GM18499 (cell line): ENCODE data around the gene LARP1.

Experiments
- ATAC-seq: cut with Tn5 transposase; IDR thresholded peaks from one replicate; pipeline ENCODE4 v1.9.1; 2021; ENCODE audit warnings: moderate number of reproducible peaks; ENCODE audit not compliant: insufficient read depth, unreplicated experiment

The LARP1 gene

GRCh38 chr5:154849264-154849785, 94.1 kb downstream of the LARP1 start:
- no peak for ATAC-seq

GRCh38 chr5:154849791-154850201, 94.6 kb downstream of the LARP1 start:
- no peak for ATAC-seq

DNA sequence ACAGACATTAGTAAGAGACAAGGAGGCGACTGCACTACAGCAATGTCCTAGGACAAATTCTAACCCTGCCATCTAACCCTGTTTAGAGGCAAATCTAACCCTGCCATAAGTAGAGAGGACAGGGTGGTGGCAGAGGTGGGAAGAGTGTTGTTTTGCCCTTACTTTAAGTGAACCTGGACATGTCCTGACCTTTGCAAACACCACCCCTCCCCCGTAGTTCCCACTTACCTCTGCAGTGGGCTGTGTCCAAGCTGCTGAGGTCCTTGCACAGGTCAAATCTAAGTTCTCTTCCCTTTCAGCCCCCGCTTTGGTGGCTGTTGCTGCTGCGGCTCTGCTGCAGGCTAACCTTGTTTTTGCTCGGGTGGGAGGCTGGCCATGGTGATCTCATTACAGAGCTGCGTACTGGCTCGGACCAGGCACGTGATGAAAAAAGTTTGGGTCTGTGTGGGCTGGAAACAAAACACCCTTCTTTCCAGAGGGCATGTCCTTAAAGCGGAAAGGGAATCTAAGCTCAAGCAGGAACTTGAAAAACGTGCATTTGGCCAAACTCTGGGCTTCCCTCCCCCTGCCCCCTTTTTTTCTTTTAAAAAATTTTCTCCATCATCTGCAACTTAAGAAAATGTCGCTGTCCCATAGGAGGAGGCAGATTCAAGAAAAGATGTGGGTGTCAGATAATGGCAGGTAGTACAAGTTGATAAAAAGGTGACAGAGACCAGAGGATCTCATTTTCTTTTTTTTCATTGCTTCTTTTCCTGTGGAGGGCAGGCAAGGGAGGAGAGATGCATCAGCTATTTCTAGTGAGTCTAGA, 95.3 kb downstream of the LARP1 start, which contains the start of gene FAXDC2:
TSS of gene FAXDC2 (minus strand) at position 349 of the 808 bp plus-strand sequence. CDS start 12,425 bp downstream, outside the sequence.
- ATAC-seq: no peak

DNA sequence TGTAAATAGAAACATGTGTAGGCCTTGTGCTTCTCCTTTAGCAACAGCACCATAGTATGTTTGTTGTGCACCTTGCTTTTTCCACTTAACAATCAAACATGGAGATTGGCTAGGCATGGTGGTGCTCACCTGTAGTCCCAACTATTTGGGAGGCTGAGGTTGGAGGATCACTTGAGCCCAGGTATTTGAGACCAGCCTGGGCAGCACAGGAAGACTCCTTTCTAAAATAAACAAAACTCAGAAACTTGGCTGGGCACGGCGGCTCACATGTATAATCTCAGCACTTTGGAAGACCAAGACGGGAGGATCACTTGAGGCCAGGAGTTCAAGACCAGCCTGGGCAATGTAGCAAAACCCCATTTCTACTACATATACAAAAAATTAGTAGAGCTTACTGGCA, 96.2 kb downstream of the LARP1 start:
- no peak for ATAC-seq

- ATAC-seq: peak; percentile 53
Observed at GRCh38 chr5:154857530-154858296, 102.5 kb downstream of the LARP1 start.

GRCh38 chr5:154858297-154858971, 103.3 kb downstream of the LARP1 start, which contains the start of gene CNOT8:
TSS of gene CNOT8 (plus strand) at chr5:154858627. CDS start at chr5:154863279, 4,652 bp downstream.
- ATAC-seq: peak; percentile 49

DNA sequence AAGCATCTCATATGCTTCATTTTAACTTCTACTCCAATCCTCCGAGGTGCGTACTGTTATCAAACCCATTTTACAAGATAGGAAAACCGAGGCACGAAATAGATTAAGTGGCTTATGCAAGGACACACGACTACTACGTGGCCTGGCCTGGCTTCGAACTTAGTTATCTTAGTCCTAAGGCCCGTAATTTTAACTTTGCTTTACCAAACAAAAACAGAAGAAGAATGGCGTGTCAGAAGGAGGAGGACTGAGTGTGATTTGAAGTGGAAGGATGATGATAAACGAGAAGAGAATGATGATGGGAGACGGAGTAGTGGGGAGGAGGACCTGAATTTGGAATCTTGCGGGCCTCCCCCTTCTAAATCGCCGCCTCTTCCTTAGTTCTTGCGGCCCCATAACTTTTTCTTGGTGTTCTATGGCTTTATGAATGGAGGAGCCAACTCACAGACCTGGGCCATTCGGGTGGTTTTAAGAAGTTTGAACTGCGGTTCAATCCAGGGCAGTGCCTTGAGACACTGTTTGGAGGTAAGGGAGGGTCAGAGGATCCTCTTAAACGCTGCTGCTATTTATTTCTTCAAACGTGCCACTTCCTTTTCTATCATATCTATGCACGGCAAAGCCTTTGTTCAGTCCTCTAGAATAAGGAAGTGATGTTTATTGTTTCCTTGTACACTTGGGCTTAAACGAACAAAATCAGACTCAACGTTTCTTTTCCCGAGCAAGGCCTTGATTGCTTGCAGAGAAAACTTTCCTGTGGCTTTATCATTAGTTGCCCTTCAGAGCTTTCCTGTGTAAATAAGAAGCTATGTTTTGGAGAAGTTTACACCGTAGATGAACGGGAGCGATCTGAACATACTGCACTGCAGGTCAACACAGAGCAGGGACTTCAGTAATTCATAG, 104.0 kb downstream of the LARP1 start:
- ATAC-seq: no peak

- no peak for ATAC-seq
Observed at GRCh38 chr5:154860123-154860522, 104.9 kb downstream of the LARP1 start.

- ATAC-seq: no peak
Observed at GRCh38 chr5:154860765-154861164, 105.6 kb downstream of the LARP1 start.

- no peak for ATAC-seq
Observed at GRCh38 chr5:154861946-154862345, 106.8 kb downstream of the LARP1 start.

DNA sequence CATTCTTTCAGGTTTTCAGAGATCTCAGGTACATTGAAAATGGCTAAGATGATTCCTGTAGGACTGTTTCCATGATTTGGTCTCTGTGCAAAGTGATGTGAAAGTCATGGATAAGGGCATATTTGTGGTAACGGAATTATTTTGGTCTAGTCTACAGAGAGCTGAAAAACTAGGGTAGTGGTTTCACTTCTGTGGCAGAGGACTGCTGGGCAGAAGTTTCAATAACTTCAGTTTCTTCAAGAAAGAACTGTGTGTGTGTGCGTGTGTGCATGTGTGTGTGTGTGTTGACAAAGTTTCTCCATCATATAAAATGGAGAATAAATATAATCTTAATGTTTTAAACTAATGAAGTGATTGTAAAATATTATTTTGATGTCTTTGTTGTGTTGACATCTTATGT, 107.6 kb downstream of the LARP1 start:
- ATAC-seq: no peak

GRCh38 chr5:154863291-154864080, 108.3 kb downstream of the LARP1 start:
- ATAC-seq: no peak

DNA sequence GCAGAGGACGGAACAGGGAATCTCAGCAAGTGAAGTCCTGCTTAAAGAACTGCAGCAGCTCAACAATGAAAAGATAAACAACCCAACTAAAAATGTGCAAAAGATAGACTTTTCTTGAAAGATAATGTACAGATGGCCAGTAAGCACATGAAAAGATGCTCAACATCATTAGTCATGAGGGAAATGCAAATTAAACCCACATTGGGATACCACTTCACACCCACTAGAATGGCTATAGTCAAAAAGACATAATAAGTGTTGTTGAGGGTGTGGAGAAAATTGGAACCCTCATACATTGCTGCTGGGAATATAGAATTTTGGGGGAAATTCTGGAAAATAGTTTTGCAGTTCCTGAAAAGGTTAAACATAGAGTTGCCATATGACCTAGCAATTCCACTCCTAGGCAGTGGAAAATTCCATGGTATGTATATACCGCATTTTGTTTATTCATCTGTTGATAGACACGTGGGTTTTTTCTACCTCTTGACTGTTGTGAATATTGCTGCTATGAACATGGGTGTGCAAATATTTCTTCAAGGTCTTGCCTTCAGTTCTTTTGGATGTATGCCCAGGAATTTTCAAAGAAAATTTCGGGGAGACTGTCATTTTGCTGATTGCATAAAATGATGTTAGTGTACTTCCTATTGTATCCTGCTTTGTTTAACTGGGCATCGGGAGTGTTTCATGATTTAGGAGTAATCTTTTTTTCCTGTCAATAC, 110.4 kb downstream of the LARP1 start:
- no peak for ATAC-seq

GRCh38 chr5:154866841-154867240, 111.7 kb downstream of the LARP1 start:
- ATAC-seq: no peak
